SH-SY5Y (cell line): ENCODE results near the gene NCOR2.

Source experiments
- GATA2 ChIP-seq: IDR thresholded peaks from 2 replicates; pipeline ENCODE4 v1.6.1; 2011; ENCODE audit warnings: mild to moderate bottlenecking, low read depth, low read length
- GATA3 ChIP-seq: IDR thresholded peaks from 2 replicates; pipeline ENCODE4 v1.6.1; 2011; ENCODE audit warnings: low read depth, mild to moderate bottlenecking, low read length, moderate library complexity

- no peak for TF ChIP-seq GATA2
- TF ChIP-seq GATA3, result no peak
These were observed 40.4 kb upstream of the NCOR2 start for GRCh38 chr12:124607681-124608425.
